ENCODE measurements around the gene STUM. TPM values are rescaled to one million over a fixed set of nuclear protein-coding genes. Genes with fewer than 3 reads are reported as not detected.
A peak's percentile ranks its signal among the peaks of the same experiment; 100 is the strongest.

The STUM gene
- total and polyA plus RNA-seq, 2 experiments from 2014 or later: 0.07 TPM; not detected in 1

DNA sequence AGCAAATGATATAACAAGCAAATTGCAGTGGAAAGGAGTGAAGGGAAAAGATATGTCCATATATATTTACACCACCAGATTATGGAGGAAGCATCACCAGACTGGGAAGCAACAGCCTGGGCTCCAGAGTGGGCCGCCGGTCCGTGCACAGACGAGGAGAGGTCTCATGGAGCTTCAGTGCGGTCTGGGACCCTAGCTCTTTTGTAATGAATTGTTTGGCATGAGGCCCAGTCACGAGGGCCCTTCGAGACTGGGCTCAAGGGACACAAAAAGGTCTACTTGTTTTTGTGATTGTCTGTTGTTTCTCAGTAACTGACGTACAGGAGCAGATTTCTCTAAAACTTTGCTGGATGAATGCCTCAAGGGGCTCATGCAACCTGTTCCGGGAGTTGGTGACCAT is 12.9 kb upstream of the STUM start:
- Histone ChIP-seq H3K9me2 (replicated peaks; ENCODE audit: insufficient read depth) (no peaks in the 10 kb centered on the region), H3K27ac (no peak overlapping the region), H3K36me3 (replicated peaks; ENCODE audit: insufficient read depth, low read depth) (no peaks in the 10 kb centered on the region), H3K4me1 (ENCODE audit: insufficient read depth) (peaks cover 9% of the 10 kb centered on the region), H3K4me2 (no peak overlapping the region), H3K9me3 (ENCODE audit: low read depth) (no peaks in the 10 kb centered on the region), H4K20me1 (ENCODE audit: insufficient read depth, poor library complexity, severe bottlenecking) (no peaks in the 10 kb centered on the region), H3K79me2 (no peaks in the 10 kb centered on the region), H3K4me3 (no peak overlapping the region), H3K27me3 (no peaks in the 10 kb centered on the region), H2AFZ (no peak overlapping the region)
- no peak for DNase-seq (ENCODE audit: low spot score)
- TF ChIP-seq EZH2phosphoT487 (IDR thresholded peaks at IDR 0.05; ENCODE audit: low read depth, severe bottlenecking, unreplicated experiment) (no peak), EZH2 (IDR thresholded peaks at IDR 0.05; ENCODE audit: borderline replicate concordance) (no peak)
- TF ChIP-seq, protein P1, sequence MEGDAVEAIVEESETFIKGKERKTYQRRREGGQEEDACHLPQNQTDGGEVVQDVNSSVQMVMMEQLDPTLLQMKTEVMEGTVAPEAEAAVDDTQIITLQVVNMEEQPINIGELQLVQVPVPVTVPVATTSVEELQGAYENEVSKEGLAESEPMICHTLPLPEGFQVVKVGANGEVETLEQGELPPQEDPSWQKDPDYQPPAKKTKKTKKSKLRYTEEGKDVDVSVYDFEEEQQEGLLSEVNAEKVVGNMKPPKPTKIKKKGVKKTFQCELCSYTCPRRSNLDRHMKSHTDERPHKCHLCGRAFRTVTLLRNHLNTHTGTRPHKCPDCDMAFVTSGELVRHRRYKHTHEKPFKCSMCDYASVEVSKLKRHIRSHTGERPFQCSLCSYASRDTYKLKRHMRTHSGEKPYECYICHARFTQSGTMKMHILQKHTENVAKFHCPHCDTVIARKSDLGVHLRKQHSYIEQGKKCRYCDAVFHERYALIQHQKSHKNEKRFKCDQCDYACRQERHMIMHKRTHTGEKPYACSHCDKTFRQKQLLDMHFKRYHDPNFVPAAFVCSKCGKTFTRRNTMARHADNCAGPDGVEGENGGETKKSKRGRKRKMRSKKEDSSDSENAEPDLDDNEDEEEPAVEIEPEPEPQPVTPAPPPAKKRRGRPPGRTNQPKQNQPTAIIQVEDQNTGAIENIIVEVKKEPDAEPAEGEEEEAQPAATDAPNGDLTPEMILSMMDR (IDR thresholded peaks at IDR 0.05; ENCODE audit: poor library complexity): no peak
- 93% methylated on average over 9 of the region's 9 CpGs for WGBS (ENCODE audit: low lambda C conversion rate, missing lambda C conversion rate)

GRCh38 chr1:226541231-226541630 is 7.3 kb upstream of the STUM start:
- no peaks in the 10 kb centered on the region for H3K4me1 ChIP-seq (ENCODE audit: insufficient read depth)
- H3K79me2 ChIP-seq: no peaks in the 10 kb centered on the region
- 93% methylated on average over 4 of the region's 4 CpGs for WGBS (ENCODE audit: low lambda C conversion rate, missing lambda C conversion rate)
- H3K36me3 ChIP-seq (replicated peaks; ENCODE audit: insufficient read depth, low read depth): no peaks in the 10 kb centered on the region
- H3K9me3 ChIP-seq (ENCODE audit: low read depth): no peaks in the 10 kb centered on the region
- no peak overlapping the region for H3K27ac ChIP-seq
- no peak overlapping the region for H3K4me2 ChIP-seq
- H2AFZ ChIP-seq: no peak overlapping the region
- peaks cover 2% of the 10 kb centered on the region for H3K27me3 ChIP-seq
- H3K9me2 ChIP-seq (replicated peaks; ENCODE audit: insufficient read depth): no peaks in the 10 kb centered on the region
- TF ChIP-seq EZH2 (IDR thresholded peaks at IDR 0.05; ENCODE audit: borderline replicate concordance) (no peak), EZH2phosphoT487 (IDR thresholded peaks at IDR 0.05; ENCODE audit: low read depth, severe bottlenecking, unreplicated experiment) (no peak)
- TF ChIP-seq, protein P1 (IDR thresholded peaks at IDR 0.05; ENCODE audit: poor library complexity): no peak
- DNase-seq (ENCODE audit: low spot score): no peak
- H3K4me3 ChIP-seq: no peak overlapping the region
- no peaks in the 10 kb centered on the region for H4K20me1 ChIP-seq (ENCODE audit: insufficient read depth, poor library complexity, severe bottlenecking)

GRCh38 chr1:226541631-226542622 is 6.6 kb upstream of the STUM start:
- DNase-seq (ENCODE audit: low spot score): peak; percentile 57
- H3K4me3 ChIP-seq: no peak overlapping the region
- no peaks in the 10 kb centered on the region for H3K4me1 ChIP-seq (ENCODE audit: insufficient read depth)
- H3K9me3 ChIP-seq (ENCODE audit: low read depth): no peaks in the 10 kb centered on the region
- H3K4me2 ChIP-seq: no peak overlapping the region
- H3K79me2 ChIP-seq: no peaks in the 10 kb centered on the region
- no peaks in the 10 kb centered on the region for H3K9me2 ChIP-seq (replicated peaks; ENCODE audit: insufficient read depth)
- no peak overlapping the region for H2AFZ ChIP-seq
- H3K27ac ChIP-seq: no peak overlapping the region
- no peaks in the 10 kb centered on the region for H3K36me3 ChIP-seq (replicated peaks; ENCODE audit: insufficient read depth, low read depth)
- H3K27me3 ChIP-seq: peaks cover 2% of the 10 kb centered on the region
- no peaks in the 10 kb centered on the region for H4K20me1 ChIP-seq (ENCODE audit: insufficient read depth, poor library complexity, severe bottlenecking)
- WGBS (ENCODE audit: low lambda C conversion rate, missing lambda C conversion rate): 93% methylated on average over 14 of the region's 14 CpGs
- TF ChIP-seq EZH2 (IDR thresholded peaks at IDR 0.05; ENCODE audit: borderline replicate concordance) (no peak), EZH2phosphoT487 (IDR thresholded peaks at IDR 0.05; ENCODE audit: low read depth, severe bottlenecking, unreplicated experiment) (no peak)
- TF ChIP-seq, protein P1 (IDR thresholded peaks at IDR 0.05; ENCODE audit: poor library complexity): no peak
